Right lobe of liver (tissue), 4 donors: ENCODE measurements around the gene GRID1.

Experiments used
- CTCF ChIP-seq, 4 donors: fragments of 200-600 bp in 3 of 4; fragments of 450-650 bp in 1 of 4; IDR thresholded peaks; one replicate each; pipeline versions ENCODE4 v1.5.1 to v1.8.0; 2016 to 2022; ENCODE audit warnings: antibody characterized with exemption in 4 of 4, mild to moderate bottlenecking in 2 of 4
- POLR2A ChIP-seq: fragments of 450-650 bp; IDR thresholded peaks from one replicate; pipeline ENCODE4 v1.6.1; 2017; ENCODE audit warnings: antibody characterized with exemption, mild to moderate bottlenecking
- donor health status: DM: no; HTN: no; CAD: no.
- donor health status: DM: no; HTN: no; CAD: no.
- donor health status: DM: no; HTN: yes; CAD: no.

GRCh38 chr10:86200867-86201266 is 165.7 kb downstream of the GRID1 start:
- TF ChIP-seq CTCF (IDR thresholded peaks at IDR 0.05), result no peak
- no peak for TF ChIP-seq POLR2A
